CD14-positive monocyte (primary cell): Measurements from ENCODE around the gene PDE4D. TPM values are rescaled to one million over a fixed set of nuclear protein-coding genes. Genes with fewer than 3 reads are reported as not detected.

Experiments
- DNase-seq, 3 donors: peaks; one replicate each; pipeline ENCODE4 v3.0.0-alpha.2; 2011 to 2022
- H2AFZ ChIP-seq: 2 replicates; pipeline ENCODE4 v1.6.0; 2012; ENCODE audit warnings: mild to moderate bottlenecking, low read depth, low read length, inconsistent platforms; ENCODE audit not compliant: insufficient read depth, poor library complexity, severe bottlenecking
- H3K27ac ChIP-seq, 2 donors: 1 replicate in 1 of 2; 2 replicates in 1 of 2; pipeline ENCODE4 v1.5.1; 2012 to 2013; ENCODE audit warnings: low read length in 2 of 2, control low read depth in 1 of 2, inconsistent platforms in 1 of 2, low read depth in 1 of 2, mild to moderate bottlenecking in 1 of 2
- H3K27me3 ChIP-seq, 2 donors: one replicate each; pipeline versions ENCODE4 v1.6.0 to v1.6.1; 2011 to 2013; ENCODE audit warnings: low read length in 2 of 2; ENCODE audit not compliant: control insufficient read depth in 2 of 2, insufficient read depth in 2 of 2
- H3K36me3 ChIP-seq, 2 donors: replicated peaks in 1 of 2; 1 replicate in 1 of 2; 2 replicates in 1 of 2; pipeline versions ENCODE4 v1.5.1 to v1.6.1; 2012 to 2013; ENCODE audit warnings: low read length in 2 of 2, control low read depth in 1 of 2, inconsistent platforms in 1 of 2, mild to moderate bottlenecking in 1 of 2; ENCODE audit not compliant: insufficient read depth in 2 of 2, control insufficient read depth in 1 of 2
- H3K4me1 ChIP-seq, 2 donors: 1 replicate in 1 of 2; 2 replicates in 1 of 2; pipeline versions ENCODE4 v1.5.1 to v1.6.1; 2012 to 2013; ENCODE audit warnings: low read length in 2 of 2, control low read depth in 1 of 2, inconsistent platforms in 1 of 2, mild to moderate bottlenecking in 1 of 2, moderate library complexity in 1 of 2; ENCODE audit not compliant: insufficient read depth in 2 of 2, control insufficient read depth in 1 of 2
- H3K4me2 ChIP-seq: replicated peaks from 2 replicates; pipeline ENCODE3; 2012; ENCODE audit warnings: low read length, moderate library complexity, mild to moderate bottlenecking; ENCODE audit not compliant: poor library complexity, severe bottlenecking; ENCODE audit errors: extremely low read depth
- H3K4me3 ChIP-seq, 3 experiments: fragments of 200-600 bp in 1 of 3; sonication (generic) in 1 of 3; replicated peaks in 1 of 3; 1 replicate in 2 of 3; 2 replicates in 1 of 3; pipeline ENCODE4 v1.5.1; 2011 to 2013; ENCODE audit warnings: low read length in 3 of 3, mild to moderate bottlenecking in 3 of 3, control low read depth in 2 of 3, low read depth in 2 of 3, inconsistent platforms in 1 of 3, moderate library complexity in 1 of 3
- H3K79me2 ChIP-seq: 2 replicates; pipeline ENCODE4 v1.6.0; 2012; ENCODE audit warnings: mild to moderate bottlenecking, control low read depth, inconsistent platforms, low read length, moderate library complexity; ENCODE audit not compliant: insufficient read depth
- H3K9ac ChIP-seq: 2 replicates; pipeline ENCODE4 v1.6.0; 2017; ENCODE audit warnings: low read length, mild to moderate bottlenecking; ENCODE audit not compliant: insufficient read depth, poor library complexity, severe bottlenecking
- H3K9me3 ChIP-seq, 2 donors: replicated peaks in 1 of 2; 1 replicate in 1 of 2; 2 replicates in 1 of 2; pipeline versions ENCODE4 v1.5.1 to v1.6.1; 2012 to 2013; ENCODE audit warnings: low read length in 2 of 2, control low read depth in 1 of 2; ENCODE audit not compliant: control insufficient read depth in 1 of 2, insufficient read depth in 1 of 2
- H4K20me1 ChIP-seq: 2 replicates; pipeline ENCODE4 v1.6.0; 2012; ENCODE audit warnings: mild to moderate bottlenecking, low read length, control low read depth, moderate library complexity; ENCODE audit not compliant: insufficient read depth
- H3K27ac Mint-ChIP-seq, 7 donors: one replicate each; pipeline ENCODE4 v1.8.0; 2020; ENCODE audit warnings: mild to moderate bottlenecking in 7 of 7, mixed read lengths in 7 of 7, moderate library complexity in 6 of 7, inconsistent platforms in 2 of 7
- H3K27me3 Mint-ChIP-seq, 3 donors: one replicate each; pipeline ENCODE4 v1.8.0; 2021 to 2022; ENCODE audit warnings: low read depth in 3 of 3, mild to moderate bottlenecking in 3 of 3, mixed read lengths in 3 of 3, moderate library complexity in 3 of 3, inconsistent platforms in 1 of 3
- H3K36me3 Mint-ChIP-seq, 2 donors: one replicate each; pipeline ENCODE4 v1.8.0; 2020; ENCODE audit warnings: mixed read lengths in 2 of 2, inconsistent platforms in 1 of 2, mild to moderate bottlenecking in 1 of 2
- H3K4me1 Mint-ChIP-seq: one replicate; pipeline ENCODE4 v1.8.0; 2020; ENCODE audit warnings: mild to moderate bottlenecking, mixed read lengths
- H3K4me3 Mint-ChIP-seq, 2 donors: one replicate each; pipeline ENCODE4 v1.8.0; 2020; ENCODE audit warnings: mild to moderate bottlenecking in 2 of 2, mixed read lengths in 2 of 2, moderate library complexity in 1 of 2
- H3K9me3 Mint-ChIP-seq, 7 donors: one replicate each; pipeline ENCODE4 v1.8.0; 2020 to 2022; ENCODE audit warnings: mixed read lengths in 7 of 7, mild to moderate bottlenecking in 6 of 7, moderate library complexity in 6 of 7, inconsistent platforms in 2 of 7
- WGBS: methylation state at CpG from one replicate; pipeline ENCODE4 v1.1.5; 2013; ENCODE audit warnings: missing lambda C conversion rate; ENCODE audit not compliant: insufficient coverage; 5-methylcytosine and 5-hydroxymethylcytosine counted together
- intact Hi-C, 2 donors: fragments of 100-400 bp; cut with micrococcal nuclease; formaldehyde crosslinking; loops; one replicate each; pipeline versions ENCODE4 v1.15.0 to v1.15.1; 2023
- polyA plus RNA-seq, 3 donors: library from polyadenylated mRNA; depleted of rRNA in 1 of 3; unstranded in 2 of 3; stranded (reverse) in 1 of 3; fragments of 300-500 nt in 2 of 3; fragments of >200 nt in 1 of 3; fragmentation: Illumina TruSeq in 2 of 3; gene quantifications; 1 replicate in 2 of 3; 2 replicates in 1 of 3; pipeline ENCODE4 v1.2.3, GENCODE V29; 2012 to 2021
- TF ChIP-seq, protein P1 (sequence below): fragments of 200-600 bp; IDR thresholded peaks from one replicate; pipeline ENCODE4 v1.8.0; 2022; ENCODE audit warnings: antibody characterized with exemption, mild to moderate bottlenecking

The PDE4D gene
- polyA plus RNA-seq, 3 donors, result 1.9 to 3.4 (median 2.8) TPM

DNA sequence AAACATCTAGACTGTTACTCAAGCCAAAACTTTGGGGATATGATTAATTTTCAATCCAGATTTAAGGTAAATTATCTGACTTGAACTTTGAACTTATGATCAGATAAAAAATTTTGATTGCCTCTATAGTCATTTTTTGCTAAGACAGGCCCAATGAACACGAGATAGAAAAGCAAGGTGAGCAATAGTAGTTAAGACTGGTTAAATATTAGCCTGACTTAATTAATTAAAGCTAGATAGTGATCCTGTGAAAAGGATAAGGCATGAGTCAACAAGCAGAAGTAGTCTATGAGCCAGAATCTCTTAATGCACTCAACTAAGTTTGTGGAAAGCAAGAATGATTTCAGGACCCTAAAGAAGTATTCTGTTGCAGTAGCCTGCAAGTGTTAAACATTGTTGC, 66.5 kb downstream of the PDE4D start:
- Mint-ChIP-seq H3K4me3 (no peak overlapping the region), H3K36me3 (peaks cover 7 to 10% of the 10 kb centered on the region in 2 donors), H3K27ac (no peak overlapping the region), H3K27me3 (peaks cover 0 to 2% (median 0%) of the 10 kb centered on the region in 3 donors), H3K4me1 (no peaks in the 10 kb centered on the region), H3K9me3 (no peaks in the 10 kb centered on the region)
- no peak for DNase-seq
- no peaks in the 10 kb centered on the region for H3K9me3 ChIP-seq
- TF ChIP-seq, protein P1, sequence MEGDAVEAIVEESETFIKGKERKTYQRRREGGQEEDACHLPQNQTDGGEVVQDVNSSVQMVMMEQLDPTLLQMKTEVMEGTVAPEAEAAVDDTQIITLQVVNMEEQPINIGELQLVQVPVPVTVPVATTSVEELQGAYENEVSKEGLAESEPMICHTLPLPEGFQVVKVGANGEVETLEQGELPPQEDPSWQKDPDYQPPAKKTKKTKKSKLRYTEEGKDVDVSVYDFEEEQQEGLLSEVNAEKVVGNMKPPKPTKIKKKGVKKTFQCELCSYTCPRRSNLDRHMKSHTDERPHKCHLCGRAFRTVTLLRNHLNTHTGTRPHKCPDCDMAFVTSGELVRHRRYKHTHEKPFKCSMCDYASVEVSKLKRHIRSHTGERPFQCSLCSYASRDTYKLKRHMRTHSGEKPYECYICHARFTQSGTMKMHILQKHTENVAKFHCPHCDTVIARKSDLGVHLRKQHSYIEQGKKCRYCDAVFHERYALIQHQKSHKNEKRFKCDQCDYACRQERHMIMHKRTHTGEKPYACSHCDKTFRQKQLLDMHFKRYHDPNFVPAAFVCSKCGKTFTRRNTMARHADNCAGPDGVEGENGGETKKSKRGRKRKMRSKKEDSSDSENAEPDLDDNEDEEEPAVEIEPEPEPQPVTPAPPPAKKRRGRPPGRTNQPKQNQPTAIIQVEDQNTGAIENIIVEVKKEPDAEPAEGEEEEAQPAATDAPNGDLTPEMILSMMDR, result no peak
- H4K20me1 ChIP-seq, result no peaks in the 10 kb centered on the region
- no peaks in the 10 kb centered on the region for H3K36me3 ChIP-seq
- H3K27me3 ChIP-seq, result no peaks in the 10 kb centered on the region
- H2AFZ ChIP-seq, result no peak overlapping the region
- 100% methylated on average over 1 of the region's 1 CpG for WGBS
- H3K9ac ChIP-seq, result no peak overlapping the region
- H3K79me2 ChIP-seq, result no peaks in the 10 kb centered on the region
- no peak overlapping the region for H3K27ac ChIP-seq
- intact Hi-C loops, result no loop called here
- no peaks in the 10 kb centered on the region for H3K4me1 ChIP-seq
- no peak overlapping the region for H3K4me2 ChIP-seq
- no peak overlapping the region for H3K4me3 ChIP-seq

DNA sequence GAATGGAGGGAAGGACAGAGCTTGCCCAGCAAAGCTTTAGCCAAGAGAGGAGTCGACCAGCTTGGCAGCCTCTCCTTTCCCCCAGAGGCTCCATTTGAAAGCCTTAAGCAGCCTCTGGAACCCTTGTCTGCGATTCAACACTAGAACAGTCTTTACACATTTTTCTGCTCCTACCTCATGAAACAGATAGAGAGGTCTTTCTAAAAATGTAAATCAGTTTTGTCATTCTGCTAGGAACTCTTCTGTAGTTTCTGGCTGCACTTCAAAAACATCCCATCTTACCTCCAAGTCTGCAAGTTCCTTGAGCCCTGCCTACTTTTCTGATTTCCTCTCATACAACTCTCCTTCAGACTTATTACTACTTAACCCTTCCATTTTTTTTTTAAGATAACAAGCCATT, 70.1 kb downstream of the PDE4D start:
- no peak overlapping the region for H2AFZ ChIP-seq
- no peak overlapping the region for H3K27ac Mint-ChIP-seq
- H3K4me1 ChIP-seq, result no peaks in the 10 kb centered on the region
- no peak for DNase-seq
- H3K9me3 Mint-ChIP-seq, result no peaks in the 10 kb centered on the region
- peaks cover 5 to 10% of the 10 kb centered on the region in 2 donors for H3K36me3 Mint-ChIP-seq
- H3K9ac ChIP-seq, result no peak overlapping the region
- no peaks in the 10 kb centered on the region for H3K9me3 ChIP-seq
- H3K4me3 ChIP-seq, result no peak overlapping the region
- 60% methylated on average over 1 of the region's 2 CpGs for WGBS
- intact Hi-C loops, result no loop called here
- no peak overlapping the region for H3K4me2 ChIP-seq
- no peaks in the 10 kb centered on the region for H3K4me1 Mint-ChIP-seq
- peaks cover 0 to 1% (median under 1%) of the 10 kb centered on the region in 3 donors for H3K27me3 Mint-ChIP-seq
- H3K4me3 Mint-ChIP-seq, result no peak overlapping the region
- H3K36me3 ChIP-seq, result no peaks in the 10 kb centered on the region
- H4K20me1 ChIP-seq, result no peaks in the 10 kb centered on the region
- H3K79me2 ChIP-seq, result no peaks in the 10 kb centered on the region
- H3K27me3 ChIP-seq, result no peaks in the 10 kb centered on the region
- TF ChIP-seq, protein P1, result no peak
- no peak overlapping the region for H3K27ac ChIP-seq
